Hematopoietic multipotent progenitor cell treated with erythropoietin and hydrocortisone succinate and interleukin-3 and kit ligand, for 17 days (in vitro differentiated cells): ENCODE results near the gene KRT86.
"Not testable (repeated sequence)": the region's sequence is repeated elsewhere in the genome, so short reads cannot be mapped to it uniquely, and the experiment has no call there.

Experiments used
- DNase-seq: peaks from one replicate; pipeline ENCODE4 v3.0.0-alpha.2; 2015; ENCODE audit warnings: low spot score

The KRT86 gene

GRCh38 chr12:52267699-52268098 is 6.7 kb upstream of the KRT86 start:
- no peak for DNase-seq

GRCh38 chr12:52268212-52268611 is 6.2 kb upstream of the KRT86 start:
- no peak for DNase-seq

GRCh38 chr12:52270541-52271070 is 3.8 kb upstream of the KRT86 start:
- no peak for DNase-seq

GRCh38 chr12:52271158-52271557 is 3.3 kb upstream of the KRT86 start:
- DNase-seq: no peak

- no peak for DNase-seq
These were observed 1.2 kb downstream of the KRT86 start for GRCh38 chr12:52275686-52276085.

- DNase-seq: no peak
These were observed 3.2 kb downstream of the KRT86 start for GRCh38 chr12:52277486-52278245.

- DNase-seq: peak; percentile 51
These were observed 4.4 kb downstream of the KRT86 start for GRCh38 chr12:52278575-52279421.

- no peak for DNase-seq
These were observed 5.2 kb downstream of the KRT86 start for GRCh38 chr12:52279422-52280318.

GRCh38 chr12:52280319-52280795 is 5.9 kb downstream of the KRT86 start:
- no peak for DNase-seq

GRCh38 chr12:52280796-52281560 is 6.5 kb downstream of the KRT86 start:
- no peak for DNase-seq

GRCh38 chr12:52284562-52285171 is 10.2 kb downstream of the KRT86 start:
- DNase-seq: no peak

GRCh38 chr12:52285172-52285745 is 10.8 kb downstream of the KRT86 start:
- no peak for DNase-seq

GRCh38 chr12:52285851-52286530 is 11.5 kb downstream of the KRT86 start:
- DNase-seq: no peak

GRCh38 chr12:52286857-52287785 is 12.7 kb downstream of the KRT86 start:
- not testable (repeated sequence) for DNase-seq

GRCh38 chr12:52287816-52288805 is 13.7 kb downstream of the KRT86 start:
- not testable (repeated sequence) for DNase-seq

GRCh38 chr12:52290483-52291134 is 16.2 kb downstream of the KRT86 start:
- not testable (repeated sequence) for DNase-seq
